HFF-Myc (cell line): ENCODE data around the gene PTPRH.

Experiments used
- DNase-seq: peaks from one replicate; pipeline ENCODE4 v3.0.0-alpha.2; 2011; ENCODE audit warnings: low read depth; ENCODE audit errors: extremely low read depth
- H3K4me3 ChIP-seq: replicated peaks from 2 replicates; pipeline ENCODE4 v1.5.1; 2011; ENCODE audit warnings: low read depth, mild to moderate bottlenecking, control low read depth, low read length
- CTCF ChIP-seq: IDR thresholded peaks from 2 replicates; pipeline ENCODE4 v1.5.1; 2012; ENCODE audit warnings: mild to moderate bottlenecking, low read depth, low read length, control low read depth; ENCODE audit errors: missing control alignments

The PTPRH gene

GRCh38 chr19:55193481-55193880 lies 15.8 kb downstream of the PTPRH start:
- H3K4me3 ChIP-seq = no peak overlapping the region
- DNase-seq = no peak
- TF ChIP-seq CTCF = no peak

- no peak for TF ChIP-seq CTCF
- H3K4me3 ChIP-seq = no peak overlapping the region
- peak; percentile 86 for DNase-seq
Measured at GRCh38 chr19:55189403-55189835, 19.9 kb downstream of the PTPRH start.

- no peak overlapping the region for H3K4me3 ChIP-seq
- TF ChIP-seq CTCF = no peak
- DNase-seq = no peak
Measured at GRCh38 chr19:55188625-55189024, 20.7 kb downstream of the PTPRH start.

- DNase-seq = no peak
- no peak overlapping the region for H3K4me3 ChIP-seq
- no peak for TF ChIP-seq CTCF
Measured at GRCh38 chr19:55186080-55186479, 23.2 kb downstream of the PTPRH start.

- no peak for TF ChIP-seq CTCF
- no peak for DNase-seq
- no peak overlapping the region for H3K4me3 ChIP-seq
Measured at GRCh38 chr19:55181740-55182139, 27.6 kb downstream of the PTPRH start.

GRCh38 chr19:55179606-55180484 lies 29.5 kb downstream of the PTPRH start, which contains the start of gene SYT5:
TSS of gene SYT5 (minus strand) at chr19:55180289. CDS start at chr19:55179041, 1,248 bp downstream.
- peak within 1 kb of the TSS; percentile 15 for H3K4me3 ChIP-seq
- DNase-seq = no peak

More at GRCh38 chr19:55179606-55180484, 29.5 kb downstream of the PTPRH start, which contains the start of gene SYT5:
- no peak for TF ChIP-seq CTCF
